K562 (cell line): ENCODE data around the gene TIMM50. TPM values are rescaled to one million over a fixed set of nuclear protein-coding genes. Genes with fewer than 3 reads are reported as not detected.

Source experiments
- BMI1 ChIP-seq: fragments of 150-350 bp; IDR thresholded peaks from 2 replicates; pipeline ENCODE4 v1.6.1; 2014; ENCODE audit warnings: low read length
- CBX1 ChIP-seq: sonication (generic); IDR thresholded peaks from 2 replicates; pipeline ENCODE4 v1.6.1; 2016; ENCODE audit warnings: antibody characterized with exemption, low read depth, mild to moderate bottlenecking
- CXXC5 ChIP-seq: fragments of 250-450 bp; sonication (Bioruptor Pico); IDR thresholded peaks from 2 replicates; pipeline ENCODE4 v1.8.0; 2022; ENCODE audit warnings: inconsistent platforms, mild to moderate bottlenecking, moderate library complexity
- FIP1L1 ChIP-seq: fragments of 200-400 bp; formaldehyde crosslinking; IDR thresholded peaks from 2 replicates; pipeline ENCODE4 v1.6.1; 2018; ENCODE audit warnings: mild to moderate bottlenecking, low read depth, low read length; ENCODE audit not compliant: poor library complexity, severe bottlenecking
- FOXK2 ChIP-seq, 2 experiments: fragments of 450-650 bp; IDR thresholded peaks in 1 of 2; conservative IDR thresholded peaks in 1 of 2; 2 replicates each; pipeline ENCODE4 v1.6.1; 2016; ENCODE audit warnings: low read depth in 2 of 2, mild to moderate bottlenecking in 1 of 2
- NCOA6 ChIP-seq: fragments of 450-650 bp; IDR thresholded peaks from 2 replicates; pipeline ENCODE4 v1.6.1; 2017; ENCODE audit warnings: mild to moderate bottlenecking
- NCOR1 ChIP-seq: fragments of 450-650 bp; IDR thresholded peaks from 2 replicates; pipeline ENCODE4 v1.6.1; 2016; ENCODE audit warnings: mild to moderate bottlenecking, moderate library complexity
- NR2F6 ChIP-seq: fragments of 450-650 bp; formaldehyde crosslinking; IDR thresholded peaks from 2 replicates; pipeline ENCODE4 v1.4.0; 2020; ENCODE audit warnings: mild to moderate bottlenecking
- STAT5A ChIP-seq: IDR thresholded peaks from 2 replicates; pipeline ENCODE4 v1.6.1; 2012; ENCODE audit warnings: low read length, inconsistent platforms, borderline replicate concordance
- TAF15 ChIP-seq: fragments of 200-400 bp; formaldehyde crosslinking; IDR thresholded peaks from 2 replicates; pipeline ENCODE4 v1.6.1; 2017; ENCODE audit warnings: mild to moderate bottlenecking, low read depth, low read length, moderate library complexity
- ZBTB40 ChIP-seq, 2 experiments: fragments of 450-650 bp in 1 of 2; sonication (generic) in 1 of 2; formaldehyde crosslinking in 1 of 2; IDR thresholded peaks; 2 replicates each; pipeline versions ENCODE4 v1.7.1 to v1.9.0; 2016 to 2022; ENCODE audit warnings: inconsistent platforms in 1 of 2, mild to moderate bottlenecking in 1 of 2, missing genetic modification reagents in 1 of 2
- ZBTB5 ChIP-seq: fragments of 450-650 bp; IDR thresholded peaks from 2 replicates; pipeline ENCODE4 v1.6.1; 2017; ENCODE audit warnings: antibody characterized with exemption
- ZNF277 ChIP-seq: fragments of 250-450 bp; sonication (Bioruptor Pico); IDR thresholded peaks from 2 replicates; pipeline ENCODE4 v1.8.0; 2022; ENCODE audit warnings: inconsistent platforms, mild to moderate bottlenecking, moderate library complexity, borderline replicate concordance
- ZNF311 ChIP-seq: fragments of 250-450 bp; sonication (Bioruptor Pico); IDR thresholded peaks from 2 replicates; pipeline ENCODE4 v1.4.0; 2020; ENCODE audit warnings: mild to moderate bottlenecking, moderate library complexity
- ZNF408 ChIP-seq: fragments of 250-450 bp; sonication (Bioruptor Pico); IDR thresholded peaks from 2 replicates; pipeline ENCODE4 v1.4.0; 2020; ENCODE audit warnings: low read depth, mild to moderate bottlenecking, moderate library complexity
- ZNF431 ChIP-seq: sonication (generic); formaldehyde crosslinking; IDR thresholded peaks from 2 replicates; pipeline ENCODE4 v1.8.0; 2022; ENCODE audit warnings: mild to moderate bottlenecking, missing genetic modification reagents
- polyA plus RNA-seq, 8 experiments: library from polyadenylated mRNA; depleted of rRNA in 4 of 8; stranded (reverse) in 5 of 8; unstranded in 3 of 8; fragments of >200 nt; fragmentation: Nextera tagmentation in 2 of 8; fragmentation: Illumina TruSeq in 1 of 8; extraction: Ambion mirVana in 2 of 8; extraction: Trizol in 1 of 8; gene quantifications; 2 replicates each; pipeline versions ENCODE4 v1.2.1 to v1.2.3, GENCODE V29; 2011 to 2014; ENCODE audit warnings: inconsistent platforms in 1 of 8, missing spikeins in 1 of 8
- total RNA-seq, 7 experiments: library from RNA; depleted of rRNA in 6 of 7; stranded (reverse); fragments of >200 nt in 6 of 7; fragmentation: Illumina TruSeq in 2 of 7; extraction: Trizol in 2 of 7; gene quantifications; 2 replicates each; pipeline versions ENCODE4 v1.2.1 to v1.2.3, GENCODE V29; 2011 to 2021; ENCODE audit warnings: low replicate concordance in 1 of 7

Gene TIMM50
- total and polyA plus RNA-seq, 9 of the 15 experiments (the other 6 are each of a cell fraction or from before 2014, with no cell fraction given), result 28.3 to 221 (median 170) TPM

- TF ChIP-seq ZBTB40 (IDR thresholded peaks at IDR 0.05) (0 out of 2 replicates have a peak, but pooled peaks have one; percentile 16), ZBTB40 (CRISPR knock-in tag; IDR thresholded peaks at IDR 0.05) (no peak), FOXK2 (conservative IDR thresholded peaks at IDR 0.05 in 1 of 2, IDR thresholded peaks at IDR 0.05 in 1 of 2; ENCODE audit: low read depth in 2 of 2) (peak in 1 of 2 experiments; percentile 65; a peak in 1 of 4 replicates), ZBTB5 (no peak), ZNF277 (CRISPR knock-in tag) (no peak), STAT5A (no peak), ZNF311 (CRISPR knock-in tag) (no peak), CXXC5 (CRISPR knock-in tag) (peak; percentile 64), CBX1 (no peak), FIP1L1 (no peak), NCOR1 (no peak), NCOA6 (no peak), ZNF408 (CRISPR knock-in tag) (no peak), TAF15 (no peak), BMI1 (no peak), NR2F6 (CRISPR knock-in tag) (no peak), ZNF431 (no peak)
Observed at GRCh38 chr19:39532233-39533002, 51.8 kb downstream of the TIMM50 start, which contains the start of gene EID2B (continued).
